GM18505 (cell line): ENCODE measurements around the gene AWAT1.
"Not testable (repeated sequence)": the region's sequence is repeated elsewhere in the genome, so short reads cannot be mapped to it uniquely, and the experiment has no call there.

Experiments used
- ATAC-seq: cut with Tn5 transposase; IDR thresholded peaks from one replicate; pipeline ENCODE4 v1.9.1; 2021; ENCODE audit not compliant: unreplicated experiment
- POLR2A ChIP-seq: IDR thresholded peaks from 4 replicates; pipeline ENCODE4 v1.6.1; 2011; ENCODE audit warnings: borderline replicate concordance; ENCODE audit not compliant: insufficient read depth, insufficient read length; ENCODE audit errors: extremely low read depth

AWAT1 gene

GRCh38 chrX:70247252-70247651, 12.8 kb downstream of the AWAT1 start:
- TF ChIP-seq POLR2A: no peak
- ATAC-seq: no peak

DNA sequence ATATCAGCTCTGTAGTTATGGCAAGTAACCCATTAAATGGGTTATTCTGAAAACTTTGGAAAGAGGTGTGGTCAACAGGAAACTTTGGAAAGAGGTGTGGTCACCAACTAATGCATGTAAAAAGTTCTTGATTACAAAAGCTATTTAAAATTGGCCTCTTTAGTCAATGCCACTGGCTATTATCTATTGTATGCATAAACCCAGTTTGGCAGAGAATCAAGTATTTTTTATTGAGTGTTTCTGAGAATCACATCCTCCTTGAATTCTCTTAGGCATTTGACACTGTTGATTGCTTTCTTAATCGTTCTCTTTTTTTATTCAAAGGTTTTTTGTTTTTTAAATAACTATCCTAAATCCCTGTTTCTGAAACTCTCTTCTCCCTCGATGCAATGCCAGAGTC, 18.0 kb downstream of the AWAT1 start:
- ATAC-seq: no peak
- TF ChIP-seq POLR2A: no peak

DNA sequence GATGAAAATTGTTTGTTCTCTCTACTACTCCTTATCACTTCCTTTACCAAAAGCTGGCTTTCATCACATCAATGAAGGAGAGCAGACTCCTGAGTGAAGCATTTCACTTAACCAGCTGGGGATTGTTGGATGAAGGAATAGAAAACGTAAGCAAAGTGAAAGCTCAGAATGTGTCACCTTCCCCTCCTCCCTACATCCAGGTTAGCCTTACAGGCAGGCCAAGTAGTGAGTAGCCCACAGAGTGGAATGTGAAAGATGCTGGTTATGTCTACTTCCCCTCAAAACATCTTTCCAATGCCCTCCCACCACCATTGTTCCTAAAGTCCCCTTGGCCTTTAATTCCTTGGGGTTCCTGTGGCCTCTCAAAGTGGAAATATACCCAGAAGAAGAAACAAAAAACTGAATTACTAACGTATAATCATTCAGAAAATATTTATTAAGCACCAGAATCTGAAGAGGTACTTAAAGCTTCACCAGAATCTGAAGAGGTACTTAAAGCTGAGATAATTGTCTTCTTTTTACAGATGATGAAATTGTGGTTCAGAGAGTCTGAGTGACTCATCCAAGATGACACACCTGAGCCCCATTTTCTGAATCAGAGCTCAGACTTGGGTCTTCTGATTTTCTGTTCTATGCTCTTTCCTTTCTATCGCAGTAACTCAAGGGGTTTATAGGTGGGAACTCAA, 19.1 kb downstream of the AWAT1 start:
- TF ChIP-seq POLR2A: no peak
- no peak for ATAC-seq

- no peak for ATAC-seq
- TF ChIP-seq POLR2A: no peak
Measured at GRCh38 chrX:70254063-70254400, 19.6 kb downstream of the AWAT1 start.

DNA sequence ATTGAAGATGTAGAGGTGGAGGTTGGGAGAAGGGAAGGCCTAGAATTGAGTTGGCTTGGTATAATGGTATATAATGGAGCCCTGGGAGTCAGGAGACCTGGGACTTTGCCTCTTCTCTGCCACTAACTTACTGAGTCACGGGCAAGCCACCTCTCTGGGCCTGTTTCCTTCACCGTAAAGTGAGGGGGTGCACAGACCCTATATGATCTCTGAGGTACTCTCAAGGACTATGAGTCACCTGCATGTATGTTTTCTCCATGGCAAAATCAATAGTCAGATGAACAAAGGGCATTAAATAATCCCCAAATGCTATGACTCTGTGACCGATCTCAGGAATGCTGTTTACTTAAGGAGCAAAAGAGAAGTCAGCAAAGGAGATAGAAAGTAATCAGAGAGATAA, 20.5 kb downstream of the AWAT1 start:
- no peak for ATAC-seq
- TF ChIP-seq POLR2A: no peak

DNA sequence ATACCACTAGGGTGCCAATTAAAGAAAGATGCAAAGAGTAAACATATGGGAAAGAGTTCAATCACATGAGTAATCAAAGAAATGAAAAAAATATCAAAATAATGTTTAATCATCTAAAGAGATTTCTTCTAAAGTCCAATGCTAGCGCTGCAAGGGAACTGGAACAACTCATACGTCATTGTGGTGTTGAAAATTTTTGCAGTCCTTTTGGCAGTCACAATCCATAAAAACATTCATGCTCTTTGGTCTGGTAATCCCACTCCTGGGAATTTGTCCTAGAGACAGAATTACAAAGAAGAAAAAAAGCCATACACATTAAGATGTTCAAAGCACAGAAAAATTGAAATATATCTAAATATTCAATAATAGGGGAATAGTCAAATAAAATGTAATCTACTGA, 21.0 kb downstream of the AWAT1 start:
- TF ChIP-seq POLR2A: no peak
- no peak for ATAC-seq

GRCh38 chrX:70257423-70258288, 23.2 kb downstream of the AWAT1 start:
- ATAC-seq: no peak
- TF ChIP-seq POLR2A: no peak

DNA sequence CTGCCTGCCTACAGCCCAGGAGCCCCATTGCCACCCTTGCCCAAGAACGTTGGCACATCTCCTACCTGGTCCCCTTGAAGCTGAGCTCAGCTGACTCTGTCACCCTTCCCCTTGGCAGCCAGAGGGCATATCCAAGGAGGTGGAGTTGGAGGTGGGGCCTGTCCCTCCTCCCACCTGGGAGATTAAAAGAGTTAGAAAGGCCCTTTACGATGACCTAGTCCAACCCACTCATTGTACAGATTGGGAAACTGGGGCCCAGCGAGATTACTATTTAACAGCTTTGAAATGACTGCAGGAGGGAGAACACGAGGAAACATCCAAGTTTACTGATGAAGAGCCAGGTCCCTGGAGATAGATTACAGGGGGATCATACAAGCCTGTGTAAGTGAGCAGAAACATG, 25.6 kb downstream of the AWAT1 start, which contains the start of gene P2RY4:
Gene P2RY4 (minus strand): TSS at position 101 of the 400 bp plus-strand sequence. CDS start 580 bp downstream, outside the sequence.
- TF ChIP-seq POLR2A: no peak
- no peak for ATAC-seq

DNA sequence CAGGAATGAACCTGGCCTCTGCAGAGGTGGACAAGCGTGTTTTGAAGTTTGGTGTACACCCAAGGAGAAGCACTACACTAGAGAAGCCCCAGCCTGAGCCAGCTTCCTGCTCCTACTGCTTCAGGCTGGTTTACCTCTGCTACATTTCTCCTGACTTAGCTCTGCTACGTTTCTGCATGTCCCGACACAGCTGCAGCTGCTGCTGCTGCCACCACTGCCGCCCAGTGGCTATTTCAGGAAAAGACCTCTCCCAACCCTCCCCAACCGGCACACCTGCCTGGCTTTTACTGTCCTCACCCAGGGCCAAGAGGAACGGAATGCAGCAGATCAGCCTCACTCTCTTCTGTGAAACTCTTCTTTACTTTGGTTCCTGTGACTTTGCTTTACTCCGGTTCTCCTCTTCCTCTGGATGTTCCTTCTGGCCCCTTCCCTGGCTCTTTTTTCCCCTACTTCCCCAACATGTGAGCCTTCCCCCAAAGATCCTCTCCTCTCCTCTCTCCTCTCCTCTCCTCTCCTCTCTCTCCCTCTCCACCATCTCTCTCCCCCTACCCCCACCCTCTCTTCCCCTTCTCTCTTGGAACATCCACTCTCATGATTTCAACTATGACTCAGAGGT, 28.6 kb downstream of the AWAT1 start:
- TF ChIP-seq POLR2A: no peak
- no peak for ATAC-seq

GRCh38 chrX:70264784-70265183, 30.3 kb downstream of the AWAT1 start:
- ATAC-seq: no peak
- no peak for TF ChIP-seq POLR2A

- no peak for TF ChIP-seq POLR2A
- ATAC-seq: no peak
Measured at GRCh38 chrX:70268034-70268433, 33.6 kb downstream of the AWAT1 start, which contains the start of gene ARR3. TSS of gene ARR3 (plus strand) at chrX:70268334. CDS start at chrX:70269386, 1,052 bp downstream.

DNA sequence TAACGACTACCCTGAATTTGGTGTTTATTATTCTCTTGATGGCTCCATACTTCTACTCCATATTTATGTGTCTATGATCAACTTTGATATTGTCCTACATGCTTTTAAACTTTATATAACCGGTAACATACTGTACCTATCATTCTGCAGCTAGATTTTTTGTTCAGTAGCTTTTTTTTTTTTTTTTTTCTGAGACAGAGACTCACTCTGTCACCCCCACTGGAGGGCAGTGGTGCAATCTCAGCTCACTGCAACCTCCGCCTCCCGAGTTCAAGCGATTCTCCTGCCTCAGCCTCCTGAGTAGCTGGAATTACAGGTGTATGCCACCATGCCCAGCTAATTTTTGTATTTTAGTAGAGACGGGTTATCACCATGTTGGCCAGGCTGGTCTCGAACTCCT, 39.6 kb downstream of the AWAT1 start:
- not testable (repeated sequence) for ATAC-seq

DNA sequence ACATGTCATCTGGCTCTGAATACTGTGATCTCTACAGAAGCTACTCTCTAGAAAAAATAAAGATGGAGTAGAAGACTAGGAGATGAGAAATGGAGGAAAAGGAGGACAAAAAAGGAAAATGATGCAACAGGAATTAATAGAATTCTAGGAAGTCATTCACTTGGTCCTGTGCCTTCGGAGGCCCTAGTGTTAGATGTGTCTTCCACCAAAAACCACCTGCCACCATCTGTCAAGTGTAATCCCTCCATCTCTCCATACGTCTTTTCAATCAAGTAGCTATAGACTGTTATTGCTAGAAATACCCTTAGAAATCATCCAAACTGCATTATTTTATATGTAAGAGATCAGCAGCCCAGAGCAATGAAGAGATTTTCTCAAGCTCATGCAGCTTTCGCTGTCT, 44.6 kb downstream of the AWAT1 start:
- TF ChIP-seq POLR2A: no peak
- ATAC-seq: no peak

DNA sequence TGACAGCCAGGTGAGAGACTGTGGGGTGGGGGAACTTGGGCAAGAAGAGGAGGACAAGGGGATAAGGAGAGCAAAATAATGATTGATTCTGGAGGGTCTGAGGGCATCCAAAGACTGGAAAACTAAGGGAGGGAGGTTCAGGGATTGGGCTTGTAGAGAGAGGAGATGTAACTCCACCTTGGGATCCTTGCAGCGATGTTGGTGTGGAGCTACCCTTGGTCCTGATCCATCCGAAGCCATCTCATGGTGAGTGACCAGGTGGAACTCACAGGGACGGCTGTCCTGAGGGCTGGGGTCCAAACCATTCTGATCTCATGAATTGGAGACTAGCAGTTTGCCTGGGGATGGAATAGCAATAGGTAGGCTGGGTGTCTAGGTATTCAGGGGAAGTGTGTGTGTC, 46.1 kb downstream of the AWAT1 start:
- ATAC-seq: no peak
- TF ChIP-seq POLR2A: no peak
